ENCODE measurements around the gene EHHADH. TPM values are rescaled to one million over a fixed set of nuclear protein-coding genes. Genes with fewer than 3 reads are reported as not detected.

EHHADH gene
- total and polyA plus RNA-seq, 2 donors (not counting 3 experiments of a cell fraction or from before 2014, with no cell fraction given) = 1.3 to 5.8 TPM

- ChIA-PET POLR2A (no interaction called here), CTCF (interaction anchor here (0.9 to 1.5 kb wide), 3 partner anchors 23 to 141 kb away, joined by 3 read pairs; no protein-coding TSS in a partner anchor)
- DNase-seq (ENCODE audit: low read depth, low spot score) = no peak
- no peak overlapping the region for H2AFZ ChIP-seq (ENCODE audit: low read depth, low read length)
- no peaks in the 10 kb centered on the region for H4K20me1 ChIP-seq (replicated peaks; ENCODE audit: control insufficient read depth, extremely low read depth, insufficient read depth, low read length)
- intact Hi-C loops (cut with micrococcal nuclease) = loop anchor here (5.0 kb wide), 1 partner anchor 103 kb away; no protein-coding TSS in a partner anchor
- no peaks in the 10 kb centered on the region for H3K36me3 ChIP-seq (ENCODE audit: control insufficient read depth in 2 of 2, extremely low read depth in 1 of 2, insufficient read depth in 2 of 2, low read length in 2 of 2)
- H3K27ac ChIP-seq (ENCODE audit: insufficient read depth, low read depth, low read length) = no peak overlapping the region
- peaks cover 42 to 61% of the 10 kb centered on the region in 2 experiments for H3K27me3 ChIP-seq (ENCODE audit: control insufficient read depth in 2 of 2, insufficient read depth in 2 of 2, low read length in 2 of 2)
- no TSS peak for BruUV-seq (replicated peaks)
- no peak for FAIRE-seq
- peaks cover 7% of the 10 kb centered on the region for H3K4me1 ChIP-seq (ENCODE audit: control insufficient read depth, extremely low read depth, insufficient read depth, low read length)
- H3K9me3 ChIP-seq (replicated peaks; ENCODE audit: control insufficient read depth, insufficient read depth, low read length) = no peaks in the 10 kb centered on the region
- no peak overlapping the region for H3K9ac ChIP-seq (replicated peaks; ENCODE audit: extremely low read depth, insufficient read depth, low read length)
- no peak overlapping the region for H3K4me2 ChIP-seq (ENCODE audit: insufficient read depth, low read length)
- TF ChIP-seq JUN (IDR thresholded peaks at IDR 0.05; ENCODE audit: borderline replicate concordance, insufficient read depth, insufficient read length, low read depth) (no peak), GATA2 (IDR thresholded peaks at IDR 0.05; ENCODE audit: insufficient read depth, insufficient read length, low read depth, low read length) (no peak), EZH2 (IDR thresholded peaks at IDR 0.05; ENCODE audit: borderline replicate concordance, low read depth, low read length, severe bottlenecking) (no peak), POLR2AphosphoS5 (IDR thresholded peaks at IDR 0.05; ENCODE audit: insufficient read depth, low read depth, low read length) (no peak), FOS (IDR thresholded peaks at IDR 0.05; ENCODE audit: borderline replicate concordance, insufficient read depth, low read length) (no peak), MYC (IDR thresholded peaks at IDR 0.05; ENCODE audit: low read depth, low read length) (no peak), POLR2A (IDR thresholded peaks at IDR 0.05; ENCODE audit: low read depth, low read length) (no peak), CTCF (IDR thresholded peaks at IDR 0.05; ENCODE audit: extremely low read depth in 1 of 2, insufficient read depth in 1 of 2, low read depth in 1 of 2, low read length in 2 of 2) (no peak), MAX (IDR thresholded peaks at IDR 0.05; ENCODE audit: insufficient read depth, insufficient read length) (no peak)
- H3K9me1 ChIP-seq (replicated peaks; ENCODE audit: control insufficient read depth, extremely low read depth, insufficient read depth, low read length) = no peaks in the 10 kb centered on the region
- no peak overlapping the region for H3K4me3 ChIP-seq (replicated peaks in 1 of 3; ENCODE audit: insufficient read depth in 1 of 3, low read depth in 1 of 3, low read length in 3 of 3)
- dilution Hi-C loops (cut with MboI; ENCODE audit: extremely low pct_ligation_motif_present, low sequenced_read_pairs) = no loop called here
- H3K79me2 ChIP-seq (ENCODE audit: control insufficient read depth, insufficient read depth, low read length) = no peaks in the 10 kb centered on the region
Measured at GRCh38 chr3:185150561-185150960, 103.3 kb downstream of the EHHADH start.

Measured in endothelial cell of umbilical vein (primary cell).